ENCODE data around the gene GHSR. TPM values are rescaled to one million over a fixed set of nuclear protein-coding genes. Genes with fewer than 3 reads are reported as not detected.

Gene GHSR
- total RNA-seq, 1 experiment from 2014 or later, result not detected

DNA sequence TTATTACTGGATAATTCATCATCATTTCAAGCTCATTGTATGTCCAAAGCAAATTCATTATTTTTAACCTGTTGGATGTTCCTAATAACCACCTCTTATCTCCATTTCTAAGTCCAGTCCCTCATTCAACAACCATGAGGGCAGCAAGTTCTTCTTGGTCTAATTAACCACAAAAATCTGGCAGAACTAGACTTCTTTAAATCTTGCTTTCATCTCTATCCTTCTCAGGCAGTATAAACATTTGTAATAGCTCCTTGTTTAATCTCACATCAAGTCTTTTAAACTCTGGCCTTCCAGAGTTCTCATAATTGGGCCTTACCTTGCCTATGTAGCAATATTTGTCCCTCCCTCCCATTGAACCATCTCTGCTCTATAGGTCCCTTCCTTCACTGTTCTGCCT is 17.0 kb upstream of the GHSR start:
- POLR2A ChIA-PET (ENCODE audit: unreplicated experiment), result no interaction called here
- CTCF ChIA-PET, result interaction anchor here (1.2 kb wide), 1 partner anchor 12 kb away, joined by 3 read pairs; no protein-coding TSS in a partner anchor
- H3K36me3 ChIP-seq (ENCODE audit: low read depth), result no peaks in the 10 kb centered on the region
- no peak overlapping the region for H3K4me3 ChIP-seq
- H4K20me1 ChIP-seq (ENCODE audit: insufficient read depth), result no peaks in the 10 kb centered on the region
- BruUV-seq (replicated peaks), result no TSS peak
- H2AFZ ChIP-seq, result no peak overlapping the region
- no peak overlapping the region for H3K27ac ChIP-seq
- H3K4me2 ChIP-seq, result 0 out of 2 replicates have a peak overlapping the region, but pooled peaks have one; percentile 1
- peaks cover 3% of the 10 kb centered on the region; the same call in 1 of the 2 replicates for H3K9me3 ChIP-seq (ENCODE audit: insufficient read depth, low read depth)
- no peaks in the 10 kb centered on the region for H3K27me3 ChIP-seq (ENCODE audit: insufficient read depth, low read depth)
- peaks cover 37% of the 10 kb centered on the region for H3F3A ChIP-seq (ENCODE audit: insufficient read depth, low read depth)
- no peaks in the 10 kb centered on the region for H3K79me2 ChIP-seq (ENCODE audit: low read depth)
- no peaks in the 10 kb centered on the region for H3K9me2 ChIP-seq (ENCODE audit: insufficient read depth)
- TF ChIP-seq, protein P1, sequence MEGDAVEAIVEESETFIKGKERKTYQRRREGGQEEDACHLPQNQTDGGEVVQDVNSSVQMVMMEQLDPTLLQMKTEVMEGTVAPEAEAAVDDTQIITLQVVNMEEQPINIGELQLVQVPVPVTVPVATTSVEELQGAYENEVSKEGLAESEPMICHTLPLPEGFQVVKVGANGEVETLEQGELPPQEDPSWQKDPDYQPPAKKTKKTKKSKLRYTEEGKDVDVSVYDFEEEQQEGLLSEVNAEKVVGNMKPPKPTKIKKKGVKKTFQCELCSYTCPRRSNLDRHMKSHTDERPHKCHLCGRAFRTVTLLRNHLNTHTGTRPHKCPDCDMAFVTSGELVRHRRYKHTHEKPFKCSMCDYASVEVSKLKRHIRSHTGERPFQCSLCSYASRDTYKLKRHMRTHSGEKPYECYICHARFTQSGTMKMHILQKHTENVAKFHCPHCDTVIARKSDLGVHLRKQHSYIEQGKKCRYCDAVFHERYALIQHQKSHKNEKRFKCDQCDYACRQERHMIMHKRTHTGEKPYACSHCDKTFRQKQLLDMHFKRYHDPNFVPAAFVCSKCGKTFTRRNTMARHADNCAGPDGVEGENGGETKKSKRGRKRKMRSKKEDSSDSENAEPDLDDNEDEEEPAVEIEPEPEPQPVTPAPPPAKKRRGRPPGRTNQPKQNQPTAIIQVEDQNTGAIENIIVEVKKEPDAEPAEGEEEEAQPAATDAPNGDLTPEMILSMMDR (conservative IDR thresholded peaks at IDR 0.05), result no peak
- no peak for TF ChIP-seq EZH2 (IDR thresholded peaks at IDR 0.05; ENCODE audit: low read depth)
- H3K4me1 ChIP-seq (replicated peaks; ENCODE audit: insufficient read depth), result peaks cover 36% of the 10 kb centered on the region
- peak in 1 of 2 experiments; percentile 76 for DNase-seq
- intact Hi-C loops (cut with micrococcal nuclease; ENCODE audit: unreplicated experiment), result no loop called here

DNA sequence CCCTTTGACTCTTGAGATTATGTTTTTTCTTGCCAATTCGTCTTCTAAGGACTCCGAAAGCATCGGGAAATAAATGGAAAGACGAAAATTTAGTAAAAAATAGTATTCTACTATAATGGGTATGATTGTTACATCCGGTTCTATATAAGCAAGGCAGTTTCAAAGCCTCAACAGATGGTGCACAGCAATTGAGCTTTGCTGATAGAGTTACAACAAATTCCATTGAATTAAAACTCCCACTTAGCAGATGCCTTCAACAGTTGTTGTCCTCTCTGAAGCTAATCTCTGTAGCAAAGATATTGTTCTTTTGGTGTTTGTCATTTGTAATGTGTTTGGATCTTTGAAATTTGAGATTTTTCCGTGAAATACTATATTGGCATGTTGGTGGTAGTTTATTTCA is 16.1 kb upstream of the GHSR start:
- H2AFZ ChIP-seq, result no peak overlapping the region
- peaks cover 3% of the 10 kb centered on the region; the same call in 1 of the 2 replicates for H3K9me3 ChIP-seq (ENCODE audit: insufficient read depth, low read depth)
- no peak overlapping the region for H3K4me3 ChIP-seq
- DNase-seq, result no peak
- TF ChIP-seq, protein P1 (conservative IDR thresholded peaks at IDR 0.05), result no peak
- no peak for TF ChIP-seq EZH2 (IDR thresholded peaks at IDR 0.05; ENCODE audit: low read depth)
- H3K4me1 ChIP-seq (replicated peaks; ENCODE audit: insufficient read depth), result peaks cover 36% of the 10 kb centered on the region
- POLR2A ChIA-PET (ENCODE audit: unreplicated experiment), result no interaction called here
- H3K36me3 ChIP-seq (ENCODE audit: low read depth), result no peaks in the 10 kb centered on the region
- H3K27me3 ChIP-seq (ENCODE audit: insufficient read depth, low read depth), result no peaks in the 10 kb centered on the region
- no TSS peak for BruUV-seq (replicated peaks)
- no peaks in the 10 kb centered on the region for H3K79me2 ChIP-seq (ENCODE audit: low read depth)
- no peak overlapping the region for H3K27ac ChIP-seq
- CTCF ChIA-PET, result no interaction called here
- intact Hi-C loops (cut with micrococcal nuclease; ENCODE audit: unreplicated experiment), result no loop called here
- no peaks in the 10 kb centered on the region for H4K20me1 ChIP-seq (ENCODE audit: insufficient read depth)
- 0 out of 2 replicates have a peak, but pooled peaks cover 4% of the 10 kb centered on the region for H3K9me2 ChIP-seq (ENCODE audit: insufficient read depth)
- H3F3A ChIP-seq (ENCODE audit: insufficient read depth, low read depth), result peaks cover 37% of the 10 kb centered on the region
- no peak overlapping the region for H3K4me2 ChIP-seq

DNA sequence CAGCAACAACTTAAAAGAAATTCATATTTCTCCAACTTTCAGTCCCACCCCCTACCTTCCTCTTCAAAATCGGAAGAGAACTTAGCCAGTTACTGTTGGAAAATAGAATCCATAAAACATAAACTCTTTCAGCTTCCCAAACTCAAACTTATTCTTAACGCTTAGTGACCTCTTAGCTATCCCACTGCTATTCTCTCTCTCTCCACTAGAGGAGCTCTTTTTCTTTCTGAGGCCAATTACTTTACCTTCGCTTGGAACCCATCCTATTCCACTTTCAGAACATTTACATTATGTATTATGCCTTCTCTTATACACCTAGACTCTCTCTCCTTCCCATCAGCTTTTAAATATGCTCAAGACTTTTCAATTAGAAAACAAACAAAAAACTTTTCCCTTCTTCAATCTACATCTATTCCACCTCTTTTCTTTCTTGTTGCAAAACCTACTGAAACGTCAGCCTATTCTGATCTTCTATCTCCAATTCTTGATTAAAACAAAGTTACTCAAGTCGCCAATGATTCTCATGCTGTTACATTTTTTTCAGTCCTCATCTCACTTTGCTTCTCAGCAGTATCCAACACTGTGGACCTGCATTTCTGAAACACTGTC is 13.4 kb upstream of the GHSR start:
- no peak overlapping the region for H2AFZ ChIP-seq
- no peak for TF ChIP-seq EZH2 (IDR thresholded peaks at IDR 0.05; ENCODE audit: low read depth)
- TF ChIP-seq, protein P1 (conservative IDR thresholded peaks at IDR 0.05), result peak; percentile 97

More for the DNA sequence above, 13.4 kb upstream of the GHSR start:
- BruUV-seq (replicated peaks), result no TSS peak
- no peaks in the 10 kb centered on the region for H3K27me3 ChIP-seq (ENCODE audit: insufficient read depth, low read depth)
- DNase-seq, result no peak
- no peak overlapping the region for H3K27ac ChIP-seq
- no peak overlapping the region for H3K4me3 ChIP-seq
- no peak overlapping the region for H3K4me2 ChIP-seq
- no peaks in the 10 kb centered on the region for H3K79me2 ChIP-seq (ENCODE audit: low read depth)
- H3K9me2 ChIP-seq (ENCODE audit: insufficient read depth), result 0 out of 2 replicates have a peak, but pooled peaks cover 4% of the 10 kb centered on the region
- no peaks in the 10 kb centered on the region for H3K36me3 ChIP-seq (ENCODE audit: low read depth)
- H3F3A ChIP-seq (ENCODE audit: insufficient read depth, low read depth), result peaks cover 20% of the 10 kb centered on the region
- H4K20me1 ChIP-seq (ENCODE audit: insufficient read depth), result no peaks in the 10 kb centered on the region
- POLR2A ChIA-PET (ENCODE audit: unreplicated experiment), result interaction anchor here (0.6 kb wide), 1 partner anchor 170 kb away, joined by 6 read pairs; no protein-coding TSS in a partner anchor
- H3K4me1 ChIP-seq (replicated peaks; ENCODE audit: insufficient read depth), result peaks cover 17% of the 10 kb centered on the region
- peaks cover 3% of the 10 kb centered on the region; the same call in 1 of the 2 replicates for H3K9me3 ChIP-seq (ENCODE audit: insufficient read depth, low read depth)
- intact Hi-C loops (cut with micrococcal nuclease; ENCODE audit: unreplicated experiment), result no loop called here
- CTCF ChIA-PET, result interaction anchor here (0.6 to 1.0 kb wide), 8 partner anchors 15 to 1325 kb away, joined by 3 to 6 read pairs (median 4); no protein-coding TSS in a partner anchor
